Measurements from ENCODE around the gene DLG2.

Gene DLG2

GRCh38 chr11:83990160-83990733 lies 1636.9 kb downstream of the DLG2 start:
- H3K27ac ChIP-seq = no peak overlapping the region
- TF ChIP-seq ZFX (IDR thresholded peaks at IDR 0.05; ENCODE audit: borderline replicate concordance) = no peak
- no peak for TF ChIP-seq CTCF (IDR thresholded peaks at IDR 0.05)

GRCh38 chr11:83982825-83983224 lies 1644.3 kb downstream of the DLG2 start:
- TF ChIP-seq CTCF (IDR thresholded peaks at IDR 0.05) (no peak), ZFX (IDR thresholded peaks at IDR 0.05; ENCODE audit: borderline replicate concordance) (no peak)
- no peak overlapping the region for H3K27ac ChIP-seq

- TF ChIP-seq ZFX (IDR thresholded peaks at IDR 0.05; ENCODE audit: borderline replicate concordance) = no peak
- TF ChIP-seq CTCF (IDR thresholded peaks at IDR 0.05) = no peak
- H3K27ac ChIP-seq = no peak overlapping the region
Measured at GRCh38 chr11:83979593-83979992, 1647.6 kb downstream of the DLG2 start.

- no peak overlapping the region for H3K27ac ChIP-seq
Measured at GRCh38 chr11:83978942-83979341, 1648.2 kb downstream of the DLG2 start.

GRCh38 chr11:83976086-83976485 lies 1651.1 kb downstream of the DLG2 start:
- TF ChIP-seq ZFX (IDR thresholded peaks at IDR 0.05; ENCODE audit: borderline replicate concordance) = no peak
- no peak for TF ChIP-seq CTCF (IDR thresholded peaks at IDR 0.05)
- no peak overlapping the region for H3K27ac ChIP-seq

More at GRCh38 chr11:83978942-83979341, 1648.2 kb downstream of the DLG2 start:
- TF ChIP-seq CTCF (IDR thresholded peaks at IDR 0.05) = no peak
- no peak for TF ChIP-seq ZFX (IDR thresholded peaks at IDR 0.05; ENCODE audit: borderline replicate concordance)

GRCh38 chr11:83972536-83972935 lies 1654.6 kb downstream of the DLG2 start:
- TF ChIP-seq CTCF (IDR thresholded peaks at IDR 0.05) (no peak), ZFX (IDR thresholded peaks at IDR 0.05; ENCODE audit: borderline replicate concordance) (no peak)
- H3K27ac ChIP-seq = no peak overlapping the region

GRCh38 chr11:83971063-83971462 lies 1656.1 kb downstream of the DLG2 start:
- TF ChIP-seq ZFX (IDR thresholded peaks at IDR 0.05; ENCODE audit: borderline replicate concordance) (no peak), CTCF (IDR thresholded peaks at IDR 0.05) (no peak)
- H3K27ac ChIP-seq = no peak overlapping the region

Measured in 22Rv1 (cell line).